HUES64 (cell line): ENCODE measurements around the gene UVSSA.

ENCODE experiments used
- H3K27ac ChIP-seq: 2 replicates; pipeline ENCODE4 v1.7.0; 2013; ENCODE audit warnings: low read depth, low read length, inconsistent platforms
- H3K27me3 ChIP-seq: 2 replicates; pipeline ENCODE4 v1.6.1; 2013; ENCODE audit warnings: mild to moderate bottlenecking, low read length; ENCODE audit not compliant: insufficient read depth
- H3K36me3 ChIP-seq: 2 replicates; pipeline ENCODE4 v1.6.1; 2013; ENCODE audit warnings: mild to moderate bottlenecking, low read length; ENCODE audit not compliant: insufficient read depth
- H3K4me1 ChIP-seq: 2 replicates; pipeline ENCODE4 v1.6.1; 2013; ENCODE audit warnings: mild to moderate bottlenecking, low read length, moderate library complexity; ENCODE audit not compliant: insufficient read depth
- H3K4me3 ChIP-seq: 2 replicates; pipeline ENCODE4 v1.5.1; 2013; ENCODE audit warnings: mild to moderate bottlenecking, low read length, moderate library complexity
- H3K9ac ChIP-seq: 2 replicates; pipeline ENCODE4 v1.6.1; 2013; ENCODE audit warnings: mild to moderate bottlenecking, low read depth, low read length
- H3K9me3 ChIP-seq: 2 replicates; pipeline ENCODE4 v1.6.1; 2013; ENCODE audit warnings: low read depth, low read length; ENCODE audit not compliant: insufficient read depth
- WGBS: fragments of 150-250, 120-280 bp; methylation state at CpG from one replicate; pipeline ENCODE4 v1.1.7; 2013; ENCODE audit warnings: missing lambda C conversion rate; 5-methylcytosine and 5-hydroxymethylcytosine counted together

The UVSSA gene

DNA sequence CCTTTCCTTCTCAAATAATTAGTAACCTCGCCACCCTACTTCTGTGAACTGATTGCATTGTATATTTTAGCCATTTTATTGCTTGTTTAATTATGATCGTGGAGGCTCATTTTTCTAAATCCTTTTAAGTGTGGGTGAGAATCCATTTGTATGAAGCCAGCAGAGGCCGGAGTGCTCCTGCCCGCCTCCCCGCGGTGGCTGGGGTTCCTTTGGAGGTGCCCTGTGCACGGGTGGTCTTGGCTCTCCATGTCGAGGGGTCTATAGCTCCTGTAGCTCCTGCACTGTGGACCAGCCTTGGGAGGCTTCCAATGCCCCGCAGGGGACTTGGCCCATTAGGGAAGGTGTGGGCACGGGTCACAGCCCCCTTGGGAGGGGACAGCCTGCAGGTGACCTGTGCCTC is 15.0 kb downstream of the UVSSA start:
- H3K4me3 ChIP-seq: no peak overlapping the region
- no peaks in the 10 kb centered on the region for H3K27me3 ChIP-seq
- H3K36me3 ChIP-seq: peaks cover 10% of the 10 kb centered on the region; the same call in 1 of the 2 replicates
- no peak overlapping the region for H3K27ac ChIP-seq
- H3K9me3 ChIP-seq: no peaks in the 10 kb centered on the region
- H3K4me1 ChIP-seq: no peaks in the 10 kb centered on the region
- 94% methylated on average over 10 of the region's 10 CpGs for WGBS
- H3K9ac ChIP-seq: no peak overlapping the region

- H3K9me3 ChIP-seq: no peaks in the 10 kb centered on the region
- H3K9ac ChIP-seq: no peak overlapping the region
- no peaks in the 10 kb centered on the region for H3K27me3 ChIP-seq
- no peak overlapping the region for H3K4me3 ChIP-seq
- H3K4me1 ChIP-seq: no peaks in the 10 kb centered on the region
- H3K27ac ChIP-seq: no peak overlapping the region
- H3K36me3 ChIP-seq: peaks cover 10% of the 10 kb centered on the region; the same call in 1 of the 2 replicates
- 94% methylated on average over 17 of the region's 17 CpGs for WGBS
Observed at GRCh38 chr4:1362521-1362920, 15.5 kb downstream of the UVSSA start.

DNA sequence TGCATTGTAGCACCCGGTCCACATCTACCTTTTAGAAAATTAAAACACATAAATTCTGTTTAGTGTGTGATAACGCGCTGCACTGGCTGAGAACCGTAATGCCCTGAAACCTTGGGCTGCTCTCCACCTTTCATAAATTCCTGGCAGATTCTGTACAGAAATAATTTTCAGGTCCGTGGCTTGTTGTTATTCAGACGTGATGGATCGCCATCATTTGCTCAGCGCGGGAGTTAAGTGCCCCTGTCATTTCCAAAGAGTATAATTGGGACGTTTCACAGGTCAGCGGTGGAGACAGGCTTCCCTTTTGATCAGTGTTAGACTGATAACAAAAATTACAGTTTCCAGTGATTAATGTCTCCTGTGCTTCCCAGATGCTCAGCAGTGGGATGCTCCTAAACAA is 16.5 kb downstream of the UVSSA start:
- Histone ChIP-seq H3K9me3 (no peaks in the 10 kb centered on the region), H3K4me1 (no peaks in the 10 kb centered on the region), H3K27me3 (no peaks in the 10 kb centered on the region), H3K27ac (no peak overlapping the region), H3K4me3 (no peak overlapping the region), H3K36me3 (peaks cover 5% of the 10 kb centered on the region; the same call in 1 of the 2 replicates), H3K9ac (no peak overlapping the region)
- WGBS: 97% methylated on average over 10 of the region's 11 CpGs

DNA sequence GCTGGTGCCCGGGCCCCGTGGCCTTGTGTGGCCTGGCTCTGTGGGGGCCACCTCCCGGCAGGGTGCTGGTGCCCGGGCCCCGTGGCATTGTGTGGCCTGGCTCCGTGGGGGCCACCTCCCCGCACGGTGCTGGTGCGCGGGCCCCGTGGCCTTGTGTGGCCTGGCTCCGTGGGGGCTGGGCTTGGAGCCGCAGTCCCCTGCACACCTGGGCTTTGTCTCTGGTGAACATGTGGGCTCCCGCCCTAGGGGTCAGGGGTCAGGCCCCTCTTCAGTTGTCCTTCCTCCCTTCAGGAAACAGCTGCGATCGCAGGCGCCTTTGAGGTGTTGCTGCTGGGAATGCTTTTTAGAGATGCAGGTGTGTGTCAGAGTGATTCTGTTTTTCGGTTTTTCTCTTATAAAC is 17.2 kb downstream of the UVSSA start:
- H3K4me3 ChIP-seq: no peak overlapping the region
- 0 out of 2 replicates have a peak, but pooled peaks cover 3% of the 10 kb centered on the region for H3K36me3 ChIP-seq
- WGBS: 90% methylated on average over 15 of the region's 18 CpGs
- H3K9ac ChIP-seq: no peak overlapping the region
- no peaks in the 10 kb centered on the region for H3K27me3 ChIP-seq
- no peaks in the 10 kb centered on the region for H3K4me1 ChIP-seq
- no peak overlapping the region for H3K27ac ChIP-seq
- no peaks in the 10 kb centered on the region for H3K9me3 ChIP-seq

GRCh38 chr4:1364748-1365147 is 17.7 kb downstream of the UVSSA start:
- H3K4me3 ChIP-seq: no peak overlapping the region
- no peaks in the 10 kb centered on the region for H3K4me1 ChIP-seq
- no peak overlapping the region for H3K27ac ChIP-seq
- WGBS: 91% methylated on average over 13 of the region's 13 CpGs
- no peaks in the 10 kb centered on the region for H3K36me3 ChIP-seq
- no peak overlapping the region for H3K9ac ChIP-seq
- no peaks in the 10 kb centered on the region for H3K9me3 ChIP-seq
- no peaks in the 10 kb centered on the region for H3K27me3 ChIP-seq

DNA sequence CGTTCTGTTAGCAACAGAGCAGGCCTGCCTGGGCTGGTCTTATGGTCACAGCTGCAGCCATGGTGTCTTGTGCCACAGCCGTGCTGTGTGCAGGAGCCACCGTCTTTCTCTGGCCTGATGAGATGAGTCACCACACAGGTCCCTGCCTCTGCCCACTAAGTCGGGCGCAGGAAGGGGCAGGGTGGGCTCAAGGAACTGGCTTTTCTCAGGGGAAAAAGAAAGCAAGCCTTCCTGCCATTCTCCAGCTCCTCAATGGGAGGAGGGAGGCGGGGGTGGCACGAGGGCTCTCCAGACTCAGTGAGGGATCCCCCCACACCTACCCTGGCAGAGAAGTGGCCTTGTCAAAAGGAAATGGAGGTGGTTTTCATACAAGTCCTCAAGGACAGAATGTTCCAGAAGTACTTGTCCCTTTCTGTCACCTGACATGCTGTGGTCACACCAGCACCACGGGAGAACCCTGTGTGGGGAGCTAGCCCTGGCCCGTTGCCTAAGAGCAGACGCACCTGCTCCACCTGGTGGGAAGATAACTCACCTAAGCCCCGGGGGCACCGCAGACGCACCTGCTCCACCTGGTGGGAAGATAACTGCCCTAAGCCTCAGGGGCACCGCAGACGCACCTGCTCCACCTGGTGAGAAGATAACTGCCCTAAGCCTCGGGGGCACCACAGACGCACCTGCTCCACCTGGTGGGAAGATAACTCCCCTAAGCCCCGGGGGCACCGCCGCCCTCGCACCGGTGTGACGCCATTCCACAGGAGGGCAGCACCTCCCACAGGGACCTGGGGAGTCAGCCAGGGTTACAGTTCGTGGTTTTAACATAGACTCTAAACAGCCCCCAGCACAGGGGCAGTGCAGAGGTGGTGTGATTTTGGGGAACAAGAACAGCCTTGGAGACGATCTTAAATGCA is 18.5 kb downstream of the UVSSA start:
- WGBS: 89% methylated on average over 23 of the region's 25 CpGs
- no peak overlapping the region for H3K27ac ChIP-seq
- no peaks in the 10 kb centered on the region for H3K9me3 ChIP-seq
- no peak overlapping the region for H3K4me3 ChIP-seq
- no peak overlapping the region for H3K9ac ChIP-seq
- H3K4me1 ChIP-seq: no peaks in the 10 kb centered on the region
- H3K36me3 ChIP-seq: no peaks in the 10 kb centered on the region
- no peaks in the 10 kb centered on the region for H3K27me3 ChIP-seq

GRCh38 chr4:1366371-1367229 is 19.6 kb downstream of the UVSSA start:
- Histone ChIP-seq H3K36me3 (no peaks in the 10 kb centered on the region), H3K9ac (no peak overlapping the region), H3K27me3 (no peaks in the 10 kb centered on the region), H3K4me1 (no peaks in the 10 kb centered on the region), H3K27ac (no peak overlapping the region), H3K9me3 (no peaks in the 10 kb centered on the region), H3K4me3 (no peak overlapping the region)
- WGBS: 94% methylated on average over 35 of the region's 35 CpGs

DNA sequence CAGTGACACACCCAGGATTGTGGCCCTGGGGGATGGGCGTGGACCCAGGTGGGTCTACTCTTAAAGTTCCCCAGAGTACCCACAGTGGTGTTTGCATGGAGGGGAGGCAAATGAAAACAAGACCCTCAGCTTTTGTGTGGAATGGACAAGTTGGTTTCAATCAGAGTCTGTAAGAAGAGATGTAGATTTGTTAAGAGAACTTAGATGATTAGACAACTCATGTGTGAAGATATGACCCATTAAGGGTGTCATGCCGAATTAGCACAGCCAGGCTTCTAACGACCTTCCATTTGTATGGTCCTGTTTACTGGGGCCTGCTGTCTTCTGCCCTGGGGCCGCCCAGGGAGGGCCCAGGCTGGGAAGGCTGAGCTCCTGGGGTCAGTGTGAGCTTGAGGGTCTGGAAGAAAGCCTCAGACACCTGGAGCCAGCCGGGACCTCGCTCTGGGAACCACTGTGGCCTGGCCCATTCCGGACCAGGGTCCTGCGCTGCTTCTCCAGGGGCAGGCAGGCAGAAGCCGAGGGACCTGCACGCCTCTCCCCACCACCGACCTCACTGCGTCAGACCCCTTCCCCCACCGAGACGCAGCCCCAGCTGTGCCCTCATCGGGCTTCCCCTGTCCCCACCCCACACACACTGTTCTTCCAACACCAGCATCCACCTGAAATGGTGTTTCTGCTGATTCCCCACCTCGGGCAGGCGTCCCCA is 20.4 kb downstream of the UVSSA start:
- no peak overlapping the region for H3K9ac ChIP-seq
- H3K27me3 ChIP-seq: no peaks in the 10 kb centered on the region
- H3K27ac ChIP-seq: no peak overlapping the region
- H3K9me3 ChIP-seq: no peaks in the 10 kb centered on the region
- WGBS: 93% methylated on average over 17 of the region's 17 CpGs
- H3K4me1 ChIP-seq: no peaks in the 10 kb centered on the region
- no peaks in the 10 kb centered on the region; the same call in 1 of the 2 replicates for H3K36me3 ChIP-seq
- no peak overlapping the region for H3K4me3 ChIP-seq

DNA sequence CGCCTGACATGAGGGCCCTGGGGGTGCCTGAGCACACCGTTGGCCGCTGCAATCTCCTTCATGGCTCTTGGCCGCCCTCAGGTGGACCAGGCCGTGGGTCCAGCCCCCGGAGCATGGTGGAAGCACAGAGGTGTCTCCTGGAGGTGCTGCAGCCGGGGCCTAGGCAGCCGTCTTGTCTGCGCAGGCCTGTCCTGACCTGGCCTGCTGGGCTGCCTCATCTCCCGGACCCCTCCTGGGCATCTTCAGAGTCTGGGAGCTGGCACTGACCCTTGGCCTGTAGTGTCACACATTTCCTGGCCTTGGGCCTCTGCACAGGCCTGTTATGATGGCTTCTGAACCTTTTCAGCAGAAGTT is 20.9 kb downstream of the UVSSA start:
- 94% methylated on average over 10 of the region's 10 CpGs for WGBS
- Histone ChIP-seq H3K27ac (no peak overlapping the region), H3K4me1 (no peaks in the 10 kb centered on the region), H3K36me3 (no peaks in the 10 kb centered on the region; the same call in 1 of the 2 replicates), H3K4me3 (no peak overlapping the region), H3K9ac (no peak overlapping the region), H3K27me3 (no peaks in the 10 kb centered on the region), H3K9me3 (no peaks in the 10 kb centered on the region)

- WGBS: 95% methylated on average over 24 of the region's 24 CpGs
- Histone ChIP-seq H3K36me3 (no peaks in the 10 kb centered on the region; the same call in 1 of the 2 replicates), H3K27me3 (no peaks in the 10 kb centered on the region), H3K9ac (no peak overlapping the region), H3K9me3 (no peaks in the 10 kb centered on the region), H3K4me3 (no peak overlapping the region), H3K27ac (no peak overlapping the region), H3K4me1 (no peaks in the 10 kb centered on the region)
Observed at GRCh38 chr4:1368421-1369090, 21.5 kb downstream of the UVSSA start.
